G401 (cell line): Measurements from ENCODE around the gene ATP9A. TPM values are rescaled to one million over a fixed set of nuclear protein-coding genes. Genes with fewer than 3 reads are reported as not detected.
"Not testable (repeated sequence)": the region's sequence is repeated elsewhere in the genome, so short reads cannot be mapped to it uniquely, and the experiment has no call there.

Experiments used
- DNase-seq: peaks from one replicate; pipeline ENCODE4 v3.0.0-alpha.2; 2015; ENCODE audit warnings: low spot score
- in situ Hi-C: cut with HindIII; loops from 2 replicates; pipeline ENCODE4 v1.10.0; 2016; ENCODE audit warnings: low sequenced_read_pairs, mixed read lengths
- total RNA-seq: library from RNA; depleted of rRNA; stranded (reverse); fragments of >200 nt; shearing (Covaris generic); gene quantifications from 2 replicates; pipeline ENCODE4 v1.2.3, GENCODE V29; 2014; rRNA removed

The ATP9A gene
- 12.6 and 15.7 TPM in 2 replicates for total RNA-seq

- in situ Hi-C loops: no loop called here
- DNase-seq: peak; percentile 52
These were observed at the start of gene ATP9A for GRCh38 chr20:51767867-51768758. Gene ATP9A (minus strand): TSS chr20:51768390. CDS start chr20:51768369, 21 bp downstream.

GRCh38 chr20:51816856-51817255 is 48.7 kb upstream of the ATP9A start:
- DNase-seq, in situ Hi-C loops: not testable (repeated sequence)

- DNase-seq: no peak
- in situ Hi-C loops: no loop called here
These were observed 47.3 kb upstream of the ATP9A start for GRCh38 chr20:51815383-51816076.

- no peak for DNase-seq
- in situ Hi-C loops: no loop called here
These were observed 44.7 kb upstream of the ATP9A start for GRCh38 chr20:51812861-51813260.

GRCh38 chr20:51811514-51812128 is 43.4 kb upstream of the ATP9A start:
- in situ Hi-C loops: no loop called here
- no peak for DNase-seq

- no peak for DNase-seq
- in situ Hi-C loops: no loop called here
These were observed 42.8 kb upstream of the ATP9A start for GRCh38 chr20:51811042-51811355.

GRCh38 chr20:51810155-51811041 is 42.2 kb upstream of the ATP9A start:
- DNase-seq: no peak

GRCh38 chr20:51807720-51808250 is 39.6 kb upstream of the ATP9A start:
- in situ Hi-C loops: no loop called here
- no peak for DNase-seq

More at GRCh38 chr20:51810155-51811041, 42.2 kb upstream of the ATP9A start:
- in situ Hi-C loops: no loop called here

- in situ Hi-C loops: no loop called here
- DNase-seq: peak; percentile 21
These were observed 36.6 kb upstream of the ATP9A start for GRCh38 chr20:51804754-51805153.

GRCh38 chr20:51803148-51803854 is 35.1 kb upstream of the ATP9A start:
- in situ Hi-C loops: no loop called here
- DNase-seq: peak; percentile 22

- peak; percentile 73 for DNase-seq
- in situ Hi-C loops: no loop called here
These were observed 34.1 kb upstream of the ATP9A start, which contains the start of gene SALL4 for GRCh38 chr20:51802170-51802751. Gene SALL4 (minus strand): TSS chr20:51802521. CDS start chr20:51802408, 113 bp downstream.

GRCh38 chr20:51801823-51802123 is 33.6 kb upstream of the ATP9A start:
- in situ Hi-C loops: no loop called here
- no peak for DNase-seq

- in situ Hi-C loops: no loop called here
- peak; percentile 20 for DNase-seq
These were observed 33.1 kb upstream of the ATP9A start for GRCh38 chr20:51801122-51801822.

GRCh38 chr20:51800872-51801121 is 32.6 kb upstream of the ATP9A start:
- in situ Hi-C loops: no loop called here
- peak; percentile 23 for DNase-seq

GRCh38 chr20:51800060-51800871 is 32.1 kb upstream of the ATP9A start:
- in situ Hi-C loops: no loop called here
- DNase-seq: peak; percentile 57

- DNase-seq: no peak
- in situ Hi-C loops: loop anchor here (10.0 to 25.0 kb wide), 2 partner anchors 85 to 263 kb away; no protein-coding TSS in a partner anchor
These were observed 31.2 kb upstream of the ATP9A start for GRCh38 chr20:51799401-51799860.
